GM21825 (cell line): Measurements from ENCODE around the gene WARS2.
A peak's percentile ranks its signal among the peaks of the same experiment; 100 is the strongest.
"Not testable (repeated sequence)": the region's sequence is repeated elsewhere in the genome, so short reads cannot be mapped to it uniquely, and the experiment has no call there.

ENCODE experiments used
- ATAC-seq: cut with Tn5 transposase; IDR thresholded peaks from one replicate; pipeline ENCODE4 v1.9.1; 2021; ENCODE audit warnings: mild to moderate bottlenecking, moderate library complexity; ENCODE audit not compliant: unreplicated experiment

The WARS2 gene

GRCh38 chr1:119140177-119141019 lies at the start of gene WARS2:
Gene WARS2 (minus strand): TSS chr1:119140653. CDS start chr1:119140644, 9 bp downstream.
- ATAC-seq = peak; percentile 94

GRCh38 chr1:119188926-119189325 lies 48.5 kb upstream of the WARS2 start:
- no peak for ATAC-seq

- ATAC-seq = no peak
Observed at GRCh38 chr1:119187416-119187815, 47.0 kb upstream of the WARS2 start.

GRCh38 chr1:119186471-119186870 lies 46.0 kb upstream of the WARS2 start:
- ATAC-seq = no peak

- no peak for ATAC-seq
Observed at GRCh38 chr1:119184972-119185371, 44.5 kb upstream of the WARS2 start.

- no peak for ATAC-seq
Observed at GRCh38 chr1:119181218-119181617, 40.8 kb upstream of the WARS2 start.

GRCh38 chr1:119179051-119179450 lies 38.6 kb upstream of the WARS2 start:
- ATAC-seq = no peak

- ATAC-seq = not testable (repeated sequence)
Observed at GRCh38 chr1:119172927-119173326, 32.5 kb upstream of the WARS2 start.

- not testable (repeated sequence) for ATAC-seq
Observed at GRCh38 chr1:119171381-119172010, 31.0 kb upstream of the WARS2 start.

GRCh38 chr1:119163396-119163795 lies 22.9 kb upstream of the WARS2 start:
- ATAC-seq = no peak

- no peak for ATAC-seq
Observed at GRCh38 chr1:119160866-119161265, 20.4 kb upstream of the WARS2 start.

GRCh38 chr1:119160409-119160808 lies 20.0 kb upstream of the WARS2 start:
- no peak for ATAC-seq

GRCh38 chr1:119159966-119160365 lies 19.5 kb upstream of the WARS2 start:
- no peak for ATAC-seq

GRCh38 chr1:119159111-119159510 lies 18.7 kb upstream of the WARS2 start:
- no peak for ATAC-seq

- ATAC-seq = not testable (repeated sequence)
Observed at GRCh38 chr1:119156761-119157160, 16.3 kb upstream of the WARS2 start.

GRCh38 chr1:119155069-119155468 lies 14.6 kb upstream of the WARS2 start:
- ATAC-seq = not testable (repeated sequence)

- no peak for ATAC-seq
Observed at GRCh38 chr1:119150150-119150549, 9.7 kb upstream of the WARS2 start.

GRCh38 chr1:119147661-119148090 lies 7.2 kb upstream of the WARS2 start:
- no peak for ATAC-seq

GRCh38 chr1:119146466-119146865 lies 6.0 kb upstream of the WARS2 start:
- ATAC-seq = no peak

- no peak for ATAC-seq
Observed at GRCh38 chr1:119144813-119145212, 4.4 kb upstream of the WARS2 start.

- no peak for ATAC-seq
Observed at GRCh38 chr1:119143706-119144105, 3.3 kb upstream of the WARS2 start.

- ATAC-seq = no peak
Observed at GRCh38 chr1:119141660-119142059, 1.2 kb upstream of the WARS2 start.
